HCT116 (cell line): ENCODE results near the gene GRM2. TPM values are rescaled to one million over a fixed set of nuclear protein-coding genes. Genes with fewer than 3 reads are reported as not detected.

Experiments
- ATAC-seq: fragments of 200-7000 bp; cut with Tn5 transposase; 2 replicates; pipeline ENCODE4 v1.9.1; 2020; ENCODE audit warnings: mild to moderate bottlenecking, moderate library complexity
- BruUV-seq: library from RNA; stranded (reverse); fragments of 400-500 nt; replicated peaks from 2 replicates; lab custom pipeline; 2021; lab: Mats Ljungman, UMichigan
- CTCF ChIA-PET: fragments of 300-600 bp; sonication (Branson Sonifier 250); formaldehyde crosslinking; loops from one replicate; lab custom pipeline; 2021; ENCODE audit warnings: antibody characterized with exemption; lab: Charles Lee
- POLR2A ChIA-PET: fragments of 300-600, 350-600 bp; sonication (Branson Sonifier 250); formaldehyde crosslinking; loops from one replicate; lab custom pipeline; 2021; ENCODE audit warnings: antibody characterized with exemption; lab: Charles Lee
- RAD21 ChIA-PET, 2 experiments: fragments of 300-600 bp; sonication (Branson Sonifier 250); formaldehyde crosslinking; loops; one replicate each; lab custom pipeline; 2023; ENCODE audit warnings: low total read pairs in 2 of 2; ENCODE audit not compliant: uncharacterized antibody in 2 of 2, unreplicated experiment in 2 of 2, low non-redundant PET in 1 of 2; lab: Charles Lee
- DNase-seq: peaks from one replicate; pipeline ENCODE4 v3.0.0-alpha.2; 2010; ENCODE audit warnings: low read depth, low spot score
- H2AFZ ChIP-seq: fragments of 200-600 bp; shearing (Covaris generic), sonication (generic); 2 replicates; pipeline ENCODE4 v1.6.1; 2017; ENCODE audit warnings: low read depth, mixed run types, mixed read lengths, antibody characterized with exemption, low read length; ENCODE audit not compliant: poor library complexity, severe bottlenecking
- H3K27ac ChIP-seq: 2 replicates; pipeline ENCODE4 v1.5.1; 2012; ENCODE audit warnings: low read depth, low read length
- H3K27me3 ChIP-seq: fragments of 200-600 bp; sonication (generic); 2 replicates; pipeline ENCODE4 v1.6.1; 2016; ENCODE audit warnings: mixed run types, low read length, mixed read lengths; ENCODE audit not compliant: insufficient read depth
- H3K36me3 ChIP-seq, 2 experiments: fragments of 200-500 bp in 1 of 2; fragments of 200-600 bp in 1 of 2; sonication (Bioruptor generic) in 1 of 2; sonication (generic) in 1 of 2; 2 replicates each; pipeline versions ENCODE4 v1.5.1 to v1.6.1; 2014 to 2016; ENCODE audit warnings: low read length in 2 of 2, inconsistent platforms in 1 of 2, mixed read lengths in 1 of 2, mixed run types in 1 of 2; ENCODE audit not compliant: insufficient read depth in 2 of 2, control insufficient read depth in 1 of 2
- H3K4me1 ChIP-seq, 2 experiments: fragments of 200-600 bp in 1 of 2; sonication (generic) in 1 of 2; 2 replicates each; pipeline versions ENCODE4 v1.5.1 to v1.6.1; 2012 to 2017; ENCODE audit warnings: low read length in 2 of 2, inconsistent platforms in 1 of 2, mild to moderate bottlenecking in 1 of 2, mixed read lengths in 1 of 2, mixed run types in 1 of 2, moderate library complexity in 1 of 2; ENCODE audit not compliant: insufficient read depth in 2 of 2, control insufficient read depth in 1 of 2
- H3K4me2 ChIP-seq: fragments of 200-600 bp; sonication (generic); 2 replicates; pipeline ENCODE4 v1.6.1; 2017; ENCODE audit warnings: mixed run types, low read length, mixed read lengths
- H3K4me3 ChIP-seq, 2 experiments: fragments of 200-600 bp in 1 of 2; sonication (generic) in 1 of 2; replicated peaks in 1 of 2; 2 replicates each; pipeline ENCODE4 v1.5.1; 2011 to 2016; ENCODE audit warnings: low read length in 2 of 2, control low read depth in 1 of 2, low read depth in 1 of 2, mild to moderate bottlenecking in 1 of 2, mixed read lengths in 1 of 2, mixed run types in 1 of 2
- H3K79me2 ChIP-seq: fragments of 200-600 bp; sonication (generic); 2 replicates; pipeline ENCODE4 v1.6.1; 2017; ENCODE audit warnings: mild to moderate bottlenecking, mixed run types, low read length, moderate library complexity, mixed read lengths; ENCODE audit not compliant: insufficient read depth
- H3K9ac ChIP-seq: fragments of 200-600 bp; sonication (generic); 2 replicates; pipeline ENCODE4 v1.6.1; 2016; ENCODE audit warnings: low read length, mixed read lengths
- H3K9me2 ChIP-seq: fragments of 200-600 bp; sonication (generic), shearing (Covaris generic); 2 replicates; pipeline ENCODE4 v1.6.1; 2017; ENCODE audit warnings: mixed run types, mild to moderate bottlenecking, moderate library complexity; ENCODE audit not compliant: insufficient read depth
- H3K9me3 ChIP-seq, 2 experiments: fragments of 200-500 bp in 1 of 2; fragments of 200-600 bp in 1 of 2; sonication (Bioruptor generic) in 1 of 2; sonication (generic) in 1 of 2; 2 replicates each; pipeline ENCODE4 v1.6.1; 2014 to 2017; ENCODE audit warnings: low read length in 2 of 2, mixed read lengths in 2 of 2, inconsistent platforms in 1 of 2, low read depth in 1 of 2, mild to moderate bottlenecking in 1 of 2, mixed run types in 1 of 2, moderate library complexity in 1 of 2; ENCODE audit not compliant: control insufficient read depth in 1 of 2, insufficient read depth in 1 of 2
- H4K20me1 ChIP-seq: fragments of 200-600 bp; sonication (generic), shearing (Covaris generic); 2 replicates; pipeline ENCODE4 v1.6.1; 2017; ENCODE audit warnings: mixed run types, mild to moderate bottlenecking, moderate library complexity; ENCODE audit not compliant: insufficient read depth
- ATF3 ChIP-seq: IDR thresholded peaks from 2 replicates; pipeline ENCODE4 v1.6.1; 2012
- EGR1 ChIP-seq: IDR thresholded peaks from 2 replicates; pipeline ENCODE4 v1.6.1; 2012; ENCODE audit warnings: low read depth
- EZH2 ChIP-seq: fragments of 200-600 bp; sonication (generic); IDR thresholded peaks from 2 replicates; pipeline ENCODE4 v1.6.1; 2017; ENCODE audit warnings: antibody characterized with exemption, mixed run types
- EZH2phosphoT487 ChIP-seq: fragments of 200-600 bp; IDR thresholded peaks from 2 replicates; pipeline ENCODE4 v1.6.1; 2018; ENCODE audit warnings: antibody characterized with exemption, borderline replicate concordance
- JUND ChIP-seq: IDR thresholded peaks from 2 replicates; pipeline ENCODE4 v1.6.1; 2012
- RAD21 ChIP-seq: IDR thresholded peaks from 2 replicates; pipeline ENCODE4 v1.6.1; 2012; ENCODE audit warnings: low read depth, mild to moderate bottlenecking
- SIN3A ChIP-seq: IDR thresholded peaks from 2 replicates; pipeline ENCODE4 v1.6.1; 2012; ENCODE audit warnings: low read depth
- YY1 ChIP-seq: IDR thresholded peaks from 2 replicates; pipeline ENCODE4 v1.6.1; 2011; ENCODE audit warnings: low read length, low read depth, moderate library complexity, mild to moderate bottlenecking; ENCODE audit not compliant: insufficient replicate concordance; ENCODE audit errors: extremely low read depth
- ZFX ChIP-seq: fragments of 450-650 bp; IDR thresholded peaks from 2 replicates; pipeline ENCODE4 v1.6.1; 2017
- intact Hi-C: fragments of 100-400 bp; cut with micrococcal nuclease; formaldehyde crosslinking; loops from 2 replicates; pipeline ENCODE4 v1.10.0; 2022
- total RNA-seq: library from RNA; stranded (reverse); gene quantifications from one replicate; pipeline ENCODE4 v1.2.1, GENCODE V29; 2021; ENCODE audit not compliant: unreplicated experiment
- TF ChIP-seq, protein P1 (sequence below): IDR thresholded peaks from 2 replicates; pipeline ENCODE4 v1.6.1; 2012; ENCODE audit warnings: low read depth

Gene GRM2
- total RNA-seq, 1 experiment from 2014 or later = 0.32 TPM

DNA sequence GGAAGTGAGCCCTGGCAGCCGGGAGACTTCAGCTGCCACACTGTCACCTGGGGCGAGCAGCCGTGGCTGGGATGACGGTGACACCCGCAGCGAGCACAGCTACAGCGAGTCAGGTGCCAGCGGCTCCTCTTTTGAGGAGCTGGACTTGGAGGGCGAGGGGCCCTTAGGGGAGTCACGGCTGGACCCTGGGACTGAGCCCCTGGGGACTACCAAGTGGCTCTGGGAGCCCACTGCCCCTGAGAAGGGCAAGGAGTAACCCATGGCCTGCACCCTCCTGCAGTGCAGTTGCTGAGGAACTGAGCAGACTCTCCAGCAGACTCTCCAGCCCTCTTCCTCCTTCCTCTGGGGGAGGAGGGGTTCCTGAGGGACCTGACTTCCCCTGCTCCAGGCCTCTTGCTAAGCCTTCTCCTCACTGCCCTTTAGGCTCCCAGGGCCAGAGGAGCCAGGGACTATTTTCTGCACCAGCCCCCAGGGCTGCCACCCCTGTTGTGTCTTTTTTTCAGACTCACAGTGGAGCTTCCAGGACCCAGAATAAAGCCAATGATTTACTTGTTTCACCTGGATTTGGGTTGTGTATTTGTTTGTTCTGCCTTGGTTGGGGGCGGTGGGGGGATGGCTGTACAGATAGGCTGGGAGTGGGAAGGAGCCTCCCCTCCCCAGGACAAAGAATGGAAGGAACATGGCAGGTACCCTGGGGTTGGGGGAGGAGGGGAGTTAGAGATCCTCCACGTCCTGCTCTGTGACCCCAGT is 2.9 kb upstream of the GRM2 start:
- POLR2A ChIA-PET = no interaction called here
- no peaks in the 10 kb centered on the region for H3K9me2 ChIP-seq
- DNase-seq = no peak
- H3K27me3 ChIP-seq = no peaks in the 10 kb centered on the region
- H3K4me2 ChIP-seq = no peak overlapping the region
- no peaks in the 10 kb centered on the region for H3K9me3 ChIP-seq
- H3K4me1 ChIP-seq = no peaks in the 10 kb centered on the region
- H4K20me1 ChIP-seq = no peaks in the 10 kb centered on the region
- H3K79me2 ChIP-seq = no peaks in the 10 kb centered on the region
- peaks cover 3 to 4% of the 10 kb centered on the region in 2 experiments; a peak in 1 of 4 replicates for H3K36me3 ChIP-seq
- intact Hi-C loops = no loop called here
- H3K4me3 ChIP-seq = no peak overlapping the region
- TF ChIP-seq, protein P1, sequence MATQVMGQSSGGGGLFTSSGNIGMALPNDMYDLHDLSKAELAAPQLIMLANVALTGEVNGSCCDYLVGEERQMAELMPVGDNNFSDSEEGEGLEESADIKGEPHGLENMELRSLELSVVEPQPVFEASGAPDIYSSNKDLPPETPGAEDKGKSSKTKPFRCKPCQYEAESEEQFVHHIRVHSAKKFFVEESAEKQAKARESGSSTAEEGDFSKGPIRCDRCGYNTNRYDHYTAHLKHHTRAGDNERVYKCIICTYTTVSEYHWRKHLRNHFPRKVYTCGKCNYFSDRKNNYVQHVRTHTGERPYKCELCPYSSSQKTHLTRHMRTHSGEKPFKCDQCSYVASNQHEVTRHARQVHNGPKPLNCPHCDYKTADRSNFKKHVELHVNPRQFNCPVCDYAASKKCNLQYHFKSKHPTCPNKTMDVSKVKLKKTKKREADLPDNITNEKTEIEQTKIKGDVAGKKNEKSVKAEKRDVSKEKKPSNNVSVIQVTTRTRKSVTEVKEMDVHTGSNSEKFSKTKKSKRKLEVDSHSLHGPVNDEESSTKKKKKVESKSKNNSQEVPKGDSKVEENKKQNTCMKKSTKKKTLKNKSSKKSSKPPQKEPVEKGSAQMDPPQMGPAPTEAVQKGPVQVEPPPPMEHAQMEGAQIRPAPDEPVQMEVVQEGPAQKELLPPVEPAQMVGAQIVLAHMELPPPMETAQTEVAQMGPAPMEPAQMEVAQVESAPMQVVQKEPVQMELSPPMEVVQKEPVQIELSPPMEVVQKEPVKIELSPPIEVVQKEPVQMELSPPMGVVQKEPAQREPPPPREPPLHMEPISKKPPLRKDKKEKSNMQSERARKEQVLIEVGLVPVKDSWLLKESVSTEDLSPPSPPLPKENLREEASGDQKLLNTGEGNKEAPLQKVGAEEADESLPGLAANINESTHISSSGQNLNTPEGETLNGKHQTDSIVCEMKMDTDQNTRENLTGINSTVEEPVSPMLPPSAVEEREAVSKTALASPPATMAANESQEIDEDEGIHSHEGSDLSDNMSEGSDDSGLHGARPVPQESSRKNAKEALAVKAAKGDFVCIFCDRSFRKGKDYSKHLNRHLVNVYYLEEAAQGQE = no peak
- TF ChIP-seq ZFX (no peak), SIN3A (no peak), EZH2 (no peak)
- TF ChIP-seq, all 23 proteins: peak for 0
- RAD21 ChIA-PET = no interaction called here
- ATAC-seq = no peak
- CTCF ChIA-PET = no interaction called here
- Histone ChIP-seq H2AFZ (no peak overlapping the region), H3K9ac (no peak overlapping the region), H3K27ac (no peak overlapping the region)
- no TSS peak for BruUV-seq

GRCh38 chr3:51704511-51704950 is 2.3 kb upstream of the GRM2 start:
- H3K9me3 ChIP-seq = no peaks in the 10 kb centered on the region
- H3K27ac ChIP-seq = no peak overlapping the region
- BruUV-seq = no TSS peak
- ATAC-seq = no peak
- no peaks in the 10 kb centered on the region for H4K20me1 ChIP-seq
- no peak overlapping the region for H3K4me3 ChIP-seq
- no peak overlapping the region for H3K4me2 ChIP-seq
- peaks cover 0 to 3% of the 10 kb centered on the region in 2 experiments; a peak in 1 of 4 replicates for H3K36me3 ChIP-seq
- intact Hi-C loops = no loop called here
- H3K4me1 ChIP-seq = no peaks in the 10 kb centered on the region
- POLR2A ChIA-PET = no interaction called here
- no peaks in the 10 kb centered on the region for H3K9me2 ChIP-seq
- CTCF ChIA-PET = no interaction called here
- TF ChIP-seq EZH2phosphoT487 (no peak), EGR1 (no peak), ZFX (no peak), JUND (no peak), RAD21 (no peak), YY1 (no peak), ATF3 (no peak)
- RAD21 ChIA-PET = no interaction called here
- H3K79me2 ChIP-seq = no peaks in the 10 kb centered on the region
- H3K27me3 ChIP-seq = no peaks in the 10 kb centered on the region
- DNase-seq = no peak
- no peak overlapping the region for H3K9ac ChIP-seq
- H2AFZ ChIP-seq = no peak overlapping the region
